ENCODE results near the gene PPP1R12B.

Gene PPP1R12B, protein sequence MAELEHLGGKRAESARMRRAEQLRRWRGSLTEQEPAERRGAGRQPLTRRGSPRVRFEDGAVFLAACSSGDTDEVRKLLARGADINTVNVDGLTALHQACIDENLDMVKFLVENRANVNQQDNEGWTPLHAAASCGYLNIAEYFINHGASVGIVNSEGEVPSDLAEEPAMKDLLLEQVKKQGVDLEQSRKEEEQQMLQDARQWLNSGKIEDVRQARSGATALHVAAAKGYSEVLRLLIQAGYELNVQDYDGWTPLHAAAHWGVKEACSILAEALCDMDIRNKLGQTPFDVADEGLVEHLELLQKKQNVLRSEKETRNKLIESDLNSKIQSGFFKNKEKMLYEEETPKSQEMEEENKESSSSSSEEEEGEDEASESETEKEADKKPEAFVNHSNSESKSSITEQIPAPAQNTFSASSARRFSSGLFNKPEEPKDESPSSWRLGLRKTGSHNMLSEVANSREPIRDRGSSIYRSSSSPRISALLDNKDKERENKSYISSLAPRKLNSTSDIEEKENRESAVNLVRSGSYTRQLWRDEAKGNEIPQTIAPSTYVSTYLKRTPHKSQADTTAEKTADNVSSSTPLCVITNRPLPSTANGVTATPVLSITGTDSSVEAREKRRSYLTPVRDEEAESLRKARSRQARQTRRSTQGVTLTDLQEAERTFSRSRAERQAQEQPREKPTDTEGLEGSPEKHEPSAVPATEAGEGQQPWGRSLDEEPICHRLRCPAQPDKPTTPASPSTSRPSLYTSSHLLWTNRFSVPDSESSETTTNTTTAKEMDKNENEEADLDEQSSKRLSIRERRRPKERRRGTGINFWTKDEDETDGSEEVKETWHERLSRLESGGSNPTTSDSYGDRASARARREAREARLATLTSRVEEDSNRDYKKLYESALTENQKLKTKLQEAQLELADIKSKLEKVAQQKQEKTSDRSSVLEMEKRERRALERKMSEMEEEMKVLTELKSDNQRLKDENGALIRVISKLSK

DNA sequence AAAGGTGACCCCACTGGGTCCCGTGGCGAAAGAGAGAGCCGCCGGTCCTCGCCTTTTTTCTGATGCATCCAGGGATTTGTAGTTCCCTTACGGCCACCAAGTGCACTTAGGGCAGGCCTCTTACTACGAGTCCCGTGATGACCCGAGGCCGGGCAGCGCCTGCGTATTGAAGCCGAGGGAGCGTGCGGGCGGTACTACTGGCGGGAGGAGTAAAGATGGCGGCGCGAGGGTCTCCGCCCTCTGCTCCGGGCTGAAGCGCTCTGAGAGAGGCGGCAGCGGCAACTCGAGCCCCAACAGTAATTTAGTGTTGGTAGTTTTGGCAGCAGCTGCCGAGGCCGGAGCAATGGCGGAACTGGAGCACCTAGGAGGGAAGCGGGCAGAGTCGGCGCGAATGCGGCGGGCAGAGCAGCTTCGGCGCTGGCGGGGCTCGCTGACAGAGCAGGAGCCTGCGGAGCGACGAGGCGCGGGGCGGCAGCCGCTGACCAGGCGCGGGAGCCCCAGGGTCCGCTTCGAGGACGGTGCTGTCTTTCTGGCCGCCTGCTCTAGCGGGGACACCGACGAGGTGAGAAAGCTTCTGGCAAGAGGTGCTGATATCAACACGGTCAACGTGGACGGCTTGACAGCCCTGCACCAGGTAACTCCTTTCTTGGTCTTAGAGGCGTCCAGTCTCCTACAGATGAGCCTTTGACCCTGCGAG lies at the start of gene PPP1R12B:
PPP1R12B (plus strand) TSS at position 191 of the 697 bp plus-strand sequence; CDS start at position 344, 153 bp downstream.
- DNase-seq, result peak; percentile 84 to 94 (median 92)

DNA sequence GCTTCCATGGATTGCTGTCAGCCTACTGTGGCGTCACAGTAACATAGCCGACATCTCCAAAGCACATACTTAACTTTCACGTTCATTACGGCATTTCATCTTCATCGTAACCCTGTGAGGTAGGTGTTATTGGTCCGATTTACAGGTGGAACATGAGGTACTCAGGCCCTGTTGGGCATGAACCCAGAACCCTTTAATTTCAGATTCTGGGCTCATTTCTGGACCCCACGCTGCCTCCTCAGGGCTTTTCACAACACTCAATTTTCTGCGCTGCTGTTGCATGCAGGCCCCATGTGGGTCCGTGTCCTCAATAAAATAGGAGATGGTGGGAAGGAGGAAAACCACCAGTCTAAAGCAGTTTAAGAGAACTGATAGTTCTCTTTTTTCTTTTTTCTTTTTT lies 46.3 kb upstream of the PPP1R12B start:
- DNase-seq, result no peak

DNA sequence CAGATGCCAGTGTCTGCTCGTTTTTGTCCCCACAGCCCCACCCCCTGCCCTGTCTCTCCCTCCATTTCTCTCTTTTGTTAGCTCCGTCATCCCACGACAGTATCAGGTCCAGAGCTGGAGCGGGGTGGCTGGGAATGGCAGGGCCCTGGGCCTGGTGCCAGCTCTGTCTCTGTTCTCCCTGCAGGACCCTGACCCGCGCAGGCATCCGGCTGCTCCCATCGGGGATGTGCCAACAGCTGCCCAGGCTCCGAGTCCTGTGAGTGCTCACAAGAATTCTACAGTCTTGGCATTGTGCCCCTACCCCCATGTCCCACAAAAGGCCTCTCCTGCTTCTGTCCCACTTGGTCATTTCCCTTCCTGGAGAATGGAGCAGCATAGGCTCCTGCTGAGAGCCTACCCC lies 44.1 kb upstream of the PPP1R12B start:
- no peak for DNase-seq

DNA sequence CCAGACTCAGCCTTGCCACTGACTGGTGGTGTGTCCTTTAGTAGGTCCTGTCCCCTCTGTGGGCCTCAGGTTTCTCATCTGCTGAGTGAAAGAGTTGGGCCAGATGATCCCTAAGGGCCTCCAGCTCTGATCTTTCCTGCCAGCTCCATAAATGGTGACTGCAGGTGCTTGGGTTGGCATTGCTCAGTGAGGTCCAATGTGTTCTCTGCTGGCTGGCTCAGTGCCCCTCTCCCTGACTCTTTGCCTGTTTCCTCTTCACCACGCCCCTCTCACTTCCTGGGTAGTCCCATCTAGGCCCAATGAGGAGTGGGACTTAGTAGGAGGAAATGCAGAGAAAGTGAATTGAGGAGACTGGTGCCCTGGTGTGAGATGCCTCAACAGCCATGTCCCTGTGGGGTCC lies 43.3 kb upstream of the PPP1R12B start:
- DNase-seq, result no peak

- DNase-seq, result no peak
Measured at GRCh38 chr1:202306535-202307345, 41.8 kb upstream of the PPP1R12B start.

GRCh38 chr1:202310071-202310725 lies 38.3 kb upstream of the PPP1R12B start:
- no peak for DNase-seq

DNA sequence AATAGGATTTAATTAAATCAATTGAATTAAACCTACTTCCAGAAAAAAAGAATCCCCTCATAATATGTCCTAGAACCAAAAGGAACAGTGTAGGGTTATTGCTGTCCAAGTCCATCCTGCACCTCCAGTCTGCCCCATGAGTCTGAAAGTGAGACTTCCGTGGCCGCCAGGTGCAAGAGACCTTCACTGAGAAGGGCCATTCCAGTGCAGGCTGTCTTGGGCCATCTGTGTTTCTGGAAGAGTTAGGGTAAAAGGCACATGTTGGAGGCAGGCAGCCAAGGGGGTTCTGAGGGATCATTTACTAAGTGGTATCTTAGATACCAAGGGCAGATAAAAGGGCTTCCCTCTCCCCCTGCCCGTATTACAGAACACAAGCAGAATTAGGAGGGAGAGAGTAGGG lies 37.8 kb upstream of the PPP1R12B start:
- DNase-seq, result no peak

DNA sequence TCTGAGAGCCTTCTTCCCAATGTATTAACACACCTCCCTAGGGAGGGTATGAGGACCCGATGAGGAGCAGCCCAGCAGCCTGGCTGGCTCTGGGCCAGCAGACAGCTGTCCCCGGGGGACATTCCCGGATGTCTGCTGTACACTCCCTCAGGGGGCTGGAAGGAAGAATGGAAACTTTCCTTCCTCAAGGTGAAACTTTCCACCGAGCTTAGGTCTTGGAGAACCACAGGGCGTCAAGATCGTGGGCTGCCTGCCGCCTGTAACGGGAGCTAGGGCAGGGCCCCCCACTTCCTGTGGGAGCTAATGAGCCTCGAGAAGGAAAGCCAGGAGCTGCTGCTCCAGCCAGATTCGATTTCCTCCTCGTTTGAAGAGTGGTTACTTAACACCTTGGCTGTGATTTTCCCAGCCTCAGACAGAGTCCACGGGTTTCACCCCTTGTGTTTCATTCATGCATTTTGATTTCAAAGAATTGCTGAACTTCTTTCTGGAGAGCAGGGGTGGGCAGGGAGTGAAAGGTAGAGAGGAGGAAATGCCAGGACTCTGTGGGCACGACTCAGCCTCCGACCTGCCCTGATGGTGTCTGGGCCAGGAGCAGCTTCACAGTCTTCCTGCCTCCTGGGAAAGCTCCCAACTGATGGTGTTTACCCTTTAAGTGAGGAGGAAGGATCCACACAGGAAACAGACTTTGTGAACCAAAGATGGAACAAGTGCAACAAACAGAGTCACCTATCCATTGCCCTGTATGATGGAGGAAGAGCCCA lies 36.4 kb upstream of the PPP1R12B start:
- no peak for DNase-seq

DNA sequence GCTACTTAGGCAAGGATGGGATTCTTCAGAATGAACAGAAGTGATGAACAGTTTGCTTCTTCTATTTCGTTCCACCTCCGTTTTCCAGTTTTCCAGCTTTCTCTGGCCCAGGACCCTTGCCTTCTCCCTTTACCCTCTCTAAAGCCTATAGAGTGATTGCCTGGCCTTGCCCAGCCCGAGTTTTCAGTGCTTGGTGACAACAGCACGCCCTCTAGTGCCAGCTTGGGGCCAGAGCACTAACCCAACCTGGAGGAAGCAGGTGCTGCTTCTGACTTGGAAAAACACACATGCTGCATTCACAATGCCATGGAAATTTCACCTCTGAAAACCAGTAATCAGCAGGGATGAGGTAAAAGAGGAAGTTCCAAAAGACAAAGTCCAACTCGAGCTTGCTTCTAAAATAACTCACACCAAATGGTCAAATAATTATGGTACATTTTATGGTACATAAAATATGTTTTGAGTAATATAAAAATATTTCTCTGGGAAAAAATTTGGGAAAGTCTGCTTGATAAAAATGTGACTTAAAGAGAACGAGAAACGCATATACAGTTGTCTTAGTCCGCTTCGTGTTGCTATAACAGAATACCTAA lies 32.8 kb upstream of the PPP1R12B start:
- peak; percentile 18 to 66 (median 54) for DNase-seq

DNA sequence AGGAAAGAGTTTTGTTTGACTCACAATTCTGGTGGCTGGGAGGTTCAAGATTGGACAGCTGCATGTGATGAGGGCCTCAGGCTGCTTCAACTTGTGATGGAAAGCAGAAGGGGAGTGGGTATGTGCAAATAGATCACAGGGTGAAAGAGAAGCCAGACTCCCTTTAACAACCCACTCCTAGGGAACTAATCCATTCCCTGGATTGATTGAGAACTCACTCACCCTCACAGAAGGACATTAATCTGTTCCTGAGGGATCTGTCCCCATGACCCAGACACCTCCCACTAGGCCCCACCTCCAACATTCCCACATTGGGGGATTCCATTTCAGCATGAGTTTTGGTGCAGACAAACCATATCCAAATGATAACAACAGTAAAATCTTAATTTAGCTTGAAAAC lies 32.3 kb upstream of the PPP1R12B start:
- no peak for DNase-seq

- DNase-seq, result no peak
Measured at GRCh38 chr1:202317941-202318925, 30.3 kb upstream of the PPP1R12B start.

DNA sequence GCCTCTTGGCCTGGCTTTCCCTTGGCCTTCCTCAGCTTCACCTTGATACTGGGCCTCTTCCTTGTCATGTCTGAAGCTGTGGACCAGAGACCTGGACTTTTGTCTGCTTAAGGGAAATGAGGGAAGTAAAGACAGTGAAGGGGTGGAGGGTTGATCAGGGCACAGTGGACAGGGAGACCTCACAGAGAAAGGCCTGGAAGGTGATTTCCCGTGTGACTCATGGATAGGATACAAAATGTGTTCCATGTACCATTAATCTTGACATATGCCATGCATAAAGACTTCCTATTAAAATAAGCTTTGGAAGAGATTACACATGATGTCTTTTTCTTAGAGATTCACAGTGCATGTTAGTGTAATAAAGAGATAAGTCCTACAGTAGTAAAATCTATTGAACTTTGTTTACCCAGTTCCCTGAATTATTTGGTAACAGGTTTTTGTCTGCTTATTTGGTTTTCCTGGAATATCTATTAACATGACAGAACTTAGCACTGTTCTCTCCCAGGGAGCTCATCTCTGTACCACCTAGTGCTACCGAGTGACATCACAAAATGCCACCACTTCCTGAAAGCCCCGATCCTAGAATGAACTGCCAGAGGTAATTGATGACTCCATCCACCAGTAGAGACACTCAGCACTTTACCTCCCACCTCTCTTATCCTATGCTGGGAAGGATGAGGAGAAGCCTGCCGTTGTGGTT lies 29.0 kb upstream of the PPP1R12B start:
- DNase-seq, result no peak

GRCh38 chr1:202320081-202320405 lies 28.5 kb upstream of the PPP1R12B start:
- DNase-seq, result no peak

GRCh38 chr1:202323731-202324130 lies 24.8 kb upstream of the PPP1R12B start:
- DNase-seq, result no peak

DNA sequence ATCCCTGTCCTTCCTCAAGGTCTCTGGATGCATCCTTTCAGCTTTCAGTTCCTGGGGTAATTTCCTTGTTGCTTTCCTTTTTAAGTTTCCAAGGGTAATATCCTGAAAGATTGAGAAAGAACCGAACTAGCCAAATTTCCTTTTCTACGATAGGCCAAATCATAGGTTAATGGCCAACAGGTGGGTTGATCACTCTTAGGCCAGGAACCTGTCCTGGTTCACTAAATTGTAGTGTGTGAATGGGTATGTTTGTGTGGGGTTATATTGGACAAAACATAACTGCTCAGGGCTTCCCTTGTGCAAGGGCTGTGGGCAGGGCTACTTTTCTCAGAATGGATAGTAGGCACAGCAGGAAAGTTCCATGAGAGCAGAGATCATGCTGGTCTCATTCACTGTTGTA lies 23.9 kb upstream of the PPP1R12B start:
- no peak for DNase-seq

- DNase-seq, result no peak
Measured at GRCh38 chr1:202329891-202330290, 18.6 kb upstream of the PPP1R12B start.

- DNase-seq, result no peak
Measured at GRCh38 chr1:202333861-202334260, 14.6 kb upstream of the PPP1R12B start.

DNA sequence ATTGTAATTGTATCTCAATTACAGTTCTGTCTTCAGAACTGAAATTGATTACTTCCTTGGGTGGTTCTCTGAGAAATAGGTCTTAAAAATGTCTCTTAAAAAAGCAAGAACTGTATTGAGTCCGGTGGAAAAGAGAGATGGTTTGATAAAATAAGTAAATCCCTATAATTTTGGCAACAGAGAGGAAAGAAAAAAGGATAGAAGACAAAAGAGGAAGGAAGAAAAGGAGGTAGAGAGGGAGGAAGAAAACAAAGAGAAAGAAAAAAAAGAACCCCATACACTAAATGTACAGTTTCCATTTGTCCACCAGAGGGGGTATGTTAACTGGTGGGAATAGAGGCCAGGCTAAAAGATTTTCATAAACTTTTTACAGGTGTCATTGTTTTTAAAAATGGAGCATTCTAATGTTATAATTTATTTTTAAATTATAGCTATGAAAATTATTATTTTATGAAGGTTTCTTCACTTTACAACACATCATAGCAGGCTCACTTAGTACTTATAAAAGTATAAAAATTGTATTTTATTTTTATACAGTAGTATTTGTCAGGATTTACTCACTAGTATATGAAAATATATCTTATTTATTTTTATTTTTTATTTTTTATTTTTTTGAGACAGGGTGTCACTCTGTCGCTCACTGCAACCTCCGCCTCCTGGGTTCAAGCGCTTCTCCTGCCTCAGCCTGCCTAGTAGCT lies 4.7 kb upstream of the PPP1R12B start:
- peak in 3 of 6 experiments; percentile 2 to 69 (median 57) for DNase-seq

Data from stimulated activated naive CD4-positive, alpha-beta T cell (primary cell).